GM20431 (cell line): ENCODE data around the gene RELN.

Experiments
- in situ Hi-C: fragments of 300-500 bp; cut with MseI, MboI; formaldehyde crosslinking; loops from one replicate; pipeline ENCODE4 v1.15.0; 2020; ENCODE audit warnings: low sequenced_read_pairs; ENCODE audit not compliant: unreplicated experiment

The RELN gene

GRCh38 chr7:103698064-103698463 is 291.4 kb downstream of the RELN start:
- in situ Hi-C loops = no loop called here

- in situ Hi-C loops = no loop called here
Observed at GRCh38 chr7:103695521-103695920, 293.9 kb downstream of the RELN start.

GRCh38 chr7:103694304-103694703 is 295.2 kb downstream of the RELN start:
- in situ Hi-C loops = no loop called here

- in situ Hi-C loops = no loop called here
Observed at GRCh38 chr7:103691291-103691690, 298.2 kb downstream of the RELN start.

- in situ Hi-C loops = no loop called here
Observed at GRCh38 chr7:103690242-103690974, 299.1 kb downstream of the RELN start.

GRCh38 chr7:103689255-103689654 is 300.2 kb downstream of the RELN start:
- in situ Hi-C loops = no loop called here

GRCh38 chr7:103687951-103688350 is 301.5 kb downstream of the RELN start:
- in situ Hi-C loops = no loop called here

GRCh38 chr7:103687272-103687671 is 302.2 kb downstream of the RELN start:
- in situ Hi-C loops = no loop called here

GRCh38 chr7:103686763-103687162 is 302.7 kb downstream of the RELN start:
- in situ Hi-C loops = no loop called here

GRCh38 chr7:103686064-103686463 is 303.4 kb downstream of the RELN start:
- in situ Hi-C loops = no loop called here

GRCh38 chr7:103685646-103686045 is 303.8 kb downstream of the RELN start:
- in situ Hi-C loops = no loop called here

- in situ Hi-C loops = no loop called here
Observed at GRCh38 chr7:103683348-103683747, 306.1 kb downstream of the RELN start.

GRCh38 chr7:103680161-103681144 is 309.0 kb downstream of the RELN start:
- in situ Hi-C loops = no loop called here

GRCh38 chr7:103679151-103680132 is 310.0 kb downstream of the RELN start:
- in situ Hi-C loops = no loop called here

GRCh38 chr7:103668279-103668941 is 321.0 kb downstream of the RELN start:
- in situ Hi-C loops = no loop called here

- in situ Hi-C loops = no loop called here
Observed at GRCh38 chr7:103666326-103666725, 323.1 kb downstream of the RELN start.

- in situ Hi-C loops = no loop called here
Observed at GRCh38 chr7:103664577-103664976, 324.9 kb downstream of the RELN start.

GRCh38 chr7:103660455-103661371 is 328.7 kb downstream of the RELN start:
- in situ Hi-C loops = no loop called here
